SH-SY5Y (cell line): Measurements from ENCODE around the gene IKBIP.

Experiments used
- GATA2 ChIP-seq: IDR thresholded peaks from 2 replicates; pipeline ENCODE4 v1.6.1; 2011; ENCODE audit warnings: mild to moderate bottlenecking, low read depth, low read length
- GATA3 ChIP-seq: IDR thresholded peaks from 2 replicates; pipeline ENCODE4 v1.6.1; 2011; ENCODE audit warnings: low read depth, mild to moderate bottlenecking, low read length, moderate library complexity

GRCh38 chr12:98651328-98651727 is 6.7 kb upstream of the IKBIP start:
- no peak for TF ChIP-seq GATA2
- no peak for TF ChIP-seq GATA3
